Measurements from ENCODE around the gene OXTR.

The OXTR gene

DNA sequence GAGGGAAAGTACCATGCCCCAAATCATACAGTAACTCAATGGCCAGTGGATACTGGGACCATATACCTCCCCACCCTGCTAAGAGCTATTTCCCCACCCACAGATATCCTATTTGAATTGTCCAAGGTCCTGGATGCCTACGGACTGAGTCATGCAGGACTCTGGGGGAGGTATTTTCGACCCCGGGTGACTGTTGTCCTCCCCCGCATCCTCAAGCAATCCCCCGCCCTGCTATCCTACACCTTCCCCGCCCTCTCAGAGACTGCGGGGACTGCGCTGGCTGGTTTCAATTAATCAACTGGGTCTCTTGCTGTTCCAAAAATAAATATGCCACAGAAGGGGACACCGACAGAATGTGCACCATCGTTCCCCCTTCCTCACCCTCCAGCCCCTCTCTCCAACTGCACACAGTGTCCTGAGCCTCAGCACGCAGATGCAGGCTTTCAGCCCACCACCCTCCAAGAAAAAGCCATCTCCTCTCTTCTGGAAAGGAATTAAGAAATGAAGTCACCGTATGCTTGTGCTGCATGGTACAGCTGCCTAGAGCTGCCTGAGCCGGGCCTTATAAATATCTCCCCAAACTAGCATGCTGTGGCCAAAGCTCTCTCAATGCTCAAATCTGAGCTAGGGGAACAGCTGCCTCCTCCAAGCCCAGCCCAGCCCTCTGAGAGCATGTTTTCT, 27.7 kb downstream of the OXTR start:
- Histone ChIP-seq H3K79me2 (ENCODE audit: control insufficient read depth, insufficient read depth, low read length, unreplicated experiment) (no peaks in the 10 kb centered on the region), H3K27me3 (ENCODE audit: insufficient read depth, low read length) (no peaks in the 10 kb centered on the region), H3K36me3 (ENCODE audit: insufficient read depth, low read length) (no peaks in the 10 kb centered on the region), H3K4me3 (ENCODE audit: low read depth, low read length) (peak overlapping the region; percentile 52), H3K27ac (ENCODE audit: low read depth, low read length) (peak overlapping the region; percentile 60), H3K4me1 (ENCODE audit: control insufficient read depth, insufficient read depth, low read length, unreplicated experiment) (peaks cover 45% of the 10 kb centered on the region), H2AFZ (ENCODE audit: low read length, unreplicated experiment) (no peak overlapping the region)

GRCh38 chr3:8739757-8740504, 29.5 kb downstream of the OXTR start:
- Histone ChIP-seq H3K4me3 (ENCODE audit: low read depth, low read length) (peak overlapping the region; percentile 9; the same call in 1 of the 2 replicates), H3K27me3 (ENCODE audit: insufficient read depth, low read length) (no peaks in the 10 kb centered on the region), H3K79me2 (ENCODE audit: control insufficient read depth, insufficient read depth, low read length, unreplicated experiment) (no peaks in the 10 kb centered on the region), H3K27ac (ENCODE audit: low read depth, low read length) (peak overlapping the region; percentile 36), H3K36me3 (ENCODE audit: insufficient read depth, low read length) (no peaks in the 10 kb centered on the region), H3K4me1 (ENCODE audit: control insufficient read depth, insufficient read depth, low read length, unreplicated experiment) (peaks cover 45% of the 10 kb centered on the region), H2AFZ (ENCODE audit: low read length, unreplicated experiment) (no peak overlapping the region)

GRCh38 chr3:8738639-8739038, 30.8 kb downstream of the OXTR start:
- Histone ChIP-seq H3K4me3 (ENCODE audit: low read depth, low read length) (no peak overlapping the region), H3K79me2 (ENCODE audit: control insufficient read depth, insufficient read depth, low read length, unreplicated experiment) (no peaks in the 10 kb centered on the region), H3K27me3 (ENCODE audit: insufficient read depth, low read length) (no peaks in the 10 kb centered on the region), H3K27ac (ENCODE audit: low read depth, low read length) (no peak overlapping the region), H2AFZ (ENCODE audit: low read length, unreplicated experiment) (no peak overlapping the region), H3K36me3 (ENCODE audit: insufficient read depth, low read length) (no peaks in the 10 kb centered on the region), H3K4me1 (ENCODE audit: control insufficient read depth, insufficient read depth, low read length, unreplicated experiment) (peaks cover 42% of the 10 kb centered on the region)

- H3K36me3 ChIP-seq (ENCODE audit: insufficient read depth, low read length), result no peaks in the 10 kb centered on the region
- peaks cover 34% of the 10 kb centered on the region for H3K4me1 ChIP-seq (ENCODE audit: control insufficient read depth, insufficient read depth, low read length, unreplicated experiment)
- H3K27me3 ChIP-seq (ENCODE audit: insufficient read depth, low read length), result no peaks in the 10 kb centered on the region
- H3K4me3 ChIP-seq (ENCODE audit: low read depth, low read length), result no peak overlapping the region
- H3K27ac ChIP-seq (ENCODE audit: low read depth, low read length), result no peak overlapping the region
- H2AFZ ChIP-seq (ENCODE audit: low read length, unreplicated experiment), result no peak overlapping the region
- no peaks in the 10 kb centered on the region for H3K79me2 ChIP-seq (ENCODE audit: control insufficient read depth, insufficient read depth, low read length, unreplicated experiment)
These were observed 31.6 kb downstream of the OXTR start for GRCh38 chr3:8737823-8738222.

GRCh38 chr3:8737301-8737700, 32.1 kb downstream of the OXTR start:
- Histone ChIP-seq H3K79me2 (ENCODE audit: control insufficient read depth, insufficient read depth, low read length, unreplicated experiment) (no peaks in the 10 kb centered on the region), H3K27me3 (ENCODE audit: insufficient read depth, low read length) (no peaks in the 10 kb centered on the region), H2AFZ (ENCODE audit: low read length, unreplicated experiment) (no peak overlapping the region), H3K4me3 (ENCODE audit: low read depth, low read length) (no peak overlapping the region), H3K27ac (ENCODE audit: low read depth, low read length) (no peak overlapping the region), H3K36me3 (ENCODE audit: insufficient read depth, low read length) (no peaks in the 10 kb centered on the region), H3K4me1 (ENCODE audit: control insufficient read depth, insufficient read depth, low read length, unreplicated experiment) (peaks cover 29% of the 10 kb centered on the region)

- peaks cover 20% of the 10 kb centered on the region for H3K4me1 ChIP-seq (ENCODE audit: control insufficient read depth, insufficient read depth, low read length, unreplicated experiment)
- H3K79me2 ChIP-seq (ENCODE audit: control insufficient read depth, insufficient read depth, low read length, unreplicated experiment), result no peaks in the 10 kb centered on the region
- no peak overlapping the region for H3K4me3 ChIP-seq (ENCODE audit: low read depth, low read length)
- no peak overlapping the region for H2AFZ ChIP-seq (ENCODE audit: low read length, unreplicated experiment)
- H3K27me3 ChIP-seq (ENCODE audit: insufficient read depth, low read length), result no peaks in the 10 kb centered on the region
- no peaks in the 10 kb centered on the region for H3K36me3 ChIP-seq (ENCODE audit: insufficient read depth, low read length)
- H3K27ac ChIP-seq (ENCODE audit: low read depth, low read length), result no peak overlapping the region
These were observed 33.0 kb downstream of the OXTR start for GRCh38 chr3:8736436-8736835.

DNA sequence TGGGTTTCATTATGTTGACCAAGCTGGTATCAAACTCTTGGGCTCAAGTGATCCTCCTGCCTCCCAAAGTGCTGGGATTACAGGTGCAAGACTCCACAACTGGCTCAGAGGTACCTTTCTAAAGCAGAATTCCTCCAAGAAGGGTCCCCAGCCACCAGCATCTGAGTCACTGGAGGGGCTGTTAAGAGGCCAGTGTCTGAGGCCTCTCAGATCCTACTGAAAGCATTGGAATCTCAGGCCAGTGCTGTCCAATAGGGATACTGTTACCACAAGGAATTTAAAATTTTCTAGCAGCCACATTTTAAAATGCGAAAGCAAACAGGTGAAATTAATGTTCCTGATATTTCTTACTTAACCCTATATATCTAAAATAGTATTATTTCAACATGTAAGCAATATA, 34.5 kb downstream of the OXTR start:
- no peak overlapping the region for H3K4me3 ChIP-seq (ENCODE audit: low read depth, low read length)
- H3K27me3 ChIP-seq (ENCODE audit: insufficient read depth, low read length), result no peaks in the 10 kb centered on the region
- no peaks in the 10 kb centered on the region for H3K79me2 ChIP-seq (ENCODE audit: control insufficient read depth, insufficient read depth, low read length, unreplicated experiment)
- H3K27ac ChIP-seq (ENCODE audit: low read depth, low read length), result no peak overlapping the region
- no peaks in the 10 kb centered on the region for H3K36me3 ChIP-seq (ENCODE audit: insufficient read depth, low read length)
- peaks cover 9% of the 10 kb centered on the region for H3K4me1 ChIP-seq (ENCODE audit: control insufficient read depth, insufficient read depth, low read length, unreplicated experiment)
- no peak overlapping the region for H2AFZ ChIP-seq (ENCODE audit: low read length, unreplicated experiment)

DNA sequence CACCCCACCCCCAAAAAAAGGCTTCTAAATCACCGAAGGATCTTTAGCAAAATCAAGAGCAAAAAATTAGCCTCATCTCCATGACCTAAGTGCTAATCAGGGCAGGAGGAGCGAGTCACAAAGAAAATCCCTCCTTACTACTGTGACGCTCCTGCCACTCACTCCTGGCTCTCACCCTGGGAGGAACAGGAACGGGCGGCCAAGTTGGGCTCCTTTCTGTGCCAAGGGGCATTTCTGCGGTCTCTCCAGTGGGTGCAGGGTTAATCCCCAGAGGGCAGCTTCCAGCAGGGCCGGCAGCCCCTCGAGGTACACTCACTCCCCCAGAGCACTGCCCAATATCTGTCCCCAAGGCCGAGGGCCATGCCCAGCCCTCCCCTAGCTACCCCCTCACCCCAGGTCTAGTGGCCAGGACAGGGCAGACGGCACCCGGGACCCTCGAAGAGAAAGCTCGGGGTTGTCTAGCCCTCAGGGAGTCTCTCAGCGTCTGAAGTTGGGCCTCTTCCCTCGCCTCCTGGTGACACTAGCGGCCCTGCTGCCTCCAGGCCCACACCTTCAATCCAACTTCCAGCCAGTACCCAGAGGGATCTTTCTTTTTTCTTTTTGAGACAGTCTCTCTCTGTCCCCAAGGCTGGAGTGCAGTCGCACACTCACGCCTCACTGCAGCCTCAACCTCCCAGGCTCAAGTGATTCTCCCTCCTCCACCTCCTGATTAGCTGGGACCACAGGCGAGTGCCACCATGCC, 35.1 kb downstream of the OXTR start:
- peaks cover 5% of the 10 kb centered on the region for H3K4me1 ChIP-seq (ENCODE audit: control insufficient read depth, insufficient read depth, low read length, unreplicated experiment)
- no peaks in the 10 kb centered on the region for H3K36me3 ChIP-seq (ENCODE audit: insufficient read depth, low read length)
- H3K79me2 ChIP-seq (ENCODE audit: control insufficient read depth, insufficient read depth, low read length, unreplicated experiment), result no peaks in the 10 kb centered on the region
- H3K27me3 ChIP-seq (ENCODE audit: insufficient read depth, low read length), result no peaks in the 10 kb centered on the region
- no peak overlapping the region for H3K4me3 ChIP-seq (ENCODE audit: low read depth, low read length)
- H3K27ac ChIP-seq (ENCODE audit: low read depth, low read length), result no peak overlapping the region
- no peak overlapping the region for H2AFZ ChIP-seq (ENCODE audit: low read length, unreplicated experiment)

DNA sequence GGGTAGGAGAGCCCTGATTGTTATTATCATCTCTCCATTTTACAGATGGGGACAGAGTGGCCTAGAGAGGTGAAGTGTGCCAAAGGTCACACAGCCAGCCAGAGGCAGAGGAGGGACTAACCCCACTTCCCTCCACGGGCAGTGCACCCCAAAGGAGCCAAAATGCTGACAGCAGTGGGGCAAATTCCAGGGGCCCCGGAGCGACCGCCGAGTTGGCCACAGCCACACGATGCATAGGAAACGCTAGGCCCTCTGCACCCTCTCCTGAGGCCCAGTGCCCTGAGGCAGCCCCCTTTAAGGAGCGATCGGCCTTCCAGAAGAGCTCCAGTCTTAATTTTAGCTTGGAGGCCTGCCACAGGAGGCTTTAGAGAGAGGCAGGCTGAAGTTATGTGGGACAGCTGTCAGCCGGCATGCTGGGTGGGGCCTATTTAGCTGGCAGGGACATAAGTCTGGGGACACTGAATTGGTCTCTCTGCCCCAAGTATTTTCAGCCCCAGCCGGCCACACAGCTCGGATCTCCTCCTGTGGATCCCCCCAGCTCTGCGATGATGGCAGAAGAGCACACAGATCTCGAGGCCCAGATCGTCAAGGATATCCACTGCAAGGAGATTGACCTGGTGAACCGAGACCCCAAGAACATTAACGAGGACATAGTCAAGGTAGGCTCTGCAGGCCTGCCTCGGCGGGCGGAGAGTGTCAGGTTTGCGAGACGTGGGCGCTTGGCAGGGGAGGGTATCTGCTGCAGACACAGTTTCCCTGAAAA, 35.9 kb downstream of the OXTR start, which contains the start of gene CAV3:
Gene CAV3, plus strand, starts transcription at position 471 of the 763 bp plus-strand sequence. Its CDS starts 75 bp downstream, at position 546.
- peaks cover 5% of the 10 kb centered on the region for H3K4me1 ChIP-seq (ENCODE audit: control insufficient read depth, insufficient read depth, low read length, unreplicated experiment)

DNA sequence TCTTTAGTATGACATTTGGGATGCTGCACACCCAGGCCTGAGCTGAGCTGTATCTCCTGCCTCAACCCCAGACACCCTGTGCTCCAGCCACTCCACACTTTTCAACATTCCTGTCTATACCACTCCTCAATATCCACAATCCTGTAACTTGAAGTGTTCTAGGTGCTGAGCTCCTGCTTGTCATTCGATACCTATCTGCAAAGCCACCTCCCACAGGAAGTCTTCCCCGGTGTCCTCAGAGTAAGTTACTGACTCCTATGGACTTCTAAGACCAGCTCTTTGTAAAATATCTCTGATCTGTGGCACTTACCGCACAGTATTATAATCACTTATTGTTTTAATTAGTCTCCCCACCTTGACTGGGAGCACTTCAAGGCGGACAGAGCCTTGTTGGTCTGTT, 37.0 kb downstream of the OXTR start:
- Histone ChIP-seq H3K27me3 (ENCODE audit: insufficient read depth, low read length) (no peaks in the 10 kb centered on the region), H3K27ac (ENCODE audit: low read depth, low read length) (no peak overlapping the region), H3K4me3 (ENCODE audit: low read depth, low read length) (no peak overlapping the region), H3K4me1 (ENCODE audit: control insufficient read depth, insufficient read depth, low read length, unreplicated experiment) (peaks cover 5% of the 10 kb centered on the region), H3K36me3 (ENCODE audit: insufficient read depth, low read length) (no peaks in the 10 kb centered on the region), H3K79me2 (ENCODE audit: control insufficient read depth, insufficient read depth, low read length, unreplicated experiment) (no peaks in the 10 kb centered on the region), H2AFZ (ENCODE audit: low read length, unreplicated experiment) (no peak overlapping the region)

More for the DNA sequence above, 35.9 kb downstream of the OXTR start, which contains the start of gene CAV3:
- Histone ChIP-seq H3K79me2 (ENCODE audit: control insufficient read depth, insufficient read depth, low read length, unreplicated experiment) (no peaks in the 10 kb centered on the region), H3K27me3 (ENCODE audit: insufficient read depth, low read length) (no peaks in the 10 kb centered on the region), H3K4me3 (ENCODE audit: low read depth, low read length) (no peak within 1 kb of the TSS), H3K27ac (ENCODE audit: low read depth, low read length) (no peak within 1 kb of the TSS), H3K36me3 (ENCODE audit: insufficient read depth, low read length) (no peaks in the 10 kb centered on the region), H2AFZ (ENCODE audit: low read length, unreplicated experiment) (no peak within 1 kb of the TSS)
